Liver (tissue), 3 donors: ENCODE measurements around the gene ETFA.

ENCODE experiments used
- CTCF ChIP-seq: fragments of 150-350 bp; IDR thresholded peaks from 2 replicates; pipeline ENCODE4 v1.5.1; 2017; ENCODE audit warnings: improper control_type of control experiment, low read depth, low read length; ENCODE audit not compliant: missing input control
- FOXA2 ChIP-seq: IDR thresholded peaks from 2 replicates; pipeline ENCODE4 v1.6.1; 2016; ENCODE audit warnings: antibody characterized with exemption
- HNF4G ChIP-seq: IDR thresholded peaks from 2 replicates; pipeline ENCODE4 v1.6.1; 2016; ENCODE audit warnings: antibody characterized with exemption
- JUND ChIP-seq, 2 donors: IDR thresholded peaks; 2 replicates each; pipeline ENCODE4 v1.6.1; 2016; ENCODE audit warnings: antibody characterized with exemption in 2 of 2
- REST ChIP-seq: IDR thresholded peaks from 2 replicates; pipeline ENCODE4 v1.6.1; 2016; ENCODE audit warnings: antibody characterized with exemption, mild to moderate bottlenecking
- SP1 ChIP-seq: IDR thresholded peaks from 2 replicates; pipeline ENCODE4 v1.6.1; 2018; ENCODE audit warnings: antibody characterized with exemption, mild to moderate bottlenecking
- TAF1 ChIP-seq: conservative IDR thresholded peaks from 2 replicates; pipeline ENCODE4 v1.6.1; 2016; ENCODE audit warnings: antibody characterized with exemption, mild to moderate bottlenecking
- TF ChIP-seq, protein P1 (sequence below): IDR thresholded peaks from 2 replicates; pipeline ENCODE4 v1.6.1; 2016; ENCODE audit warnings: antibody characterized with exemption
- donor health status: healthy.
- donor health status: healthy.

DNA sequence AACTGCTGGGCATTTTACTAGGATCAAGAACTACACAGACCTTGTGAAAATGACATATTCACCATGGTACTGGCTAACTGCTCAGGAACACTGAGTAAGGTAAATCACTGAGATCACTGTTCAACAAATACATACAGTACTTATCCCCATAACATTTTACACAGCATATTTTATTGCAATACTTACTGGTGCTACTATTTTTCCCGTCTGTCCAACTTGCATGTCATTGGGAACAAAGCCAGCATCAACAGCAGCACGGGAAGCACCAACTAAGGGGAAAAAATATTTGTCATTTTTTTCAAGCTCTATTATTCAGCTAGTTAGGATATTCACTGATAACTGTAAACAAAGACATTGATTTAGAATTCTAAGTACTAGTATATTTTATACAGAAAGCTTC lies 37.0 kb downstream of the ETFA start:
- TF ChIP-seq HNF4G (no peak), TAF1 (no peak), CTCF (no peak), REST (no peak), JUND (IDR thresholded peaks at IDR 0.05) (no peak), SP1 (no peak), FOXA2 (no peak)
- TF ChIP-seq, protein P1, sequence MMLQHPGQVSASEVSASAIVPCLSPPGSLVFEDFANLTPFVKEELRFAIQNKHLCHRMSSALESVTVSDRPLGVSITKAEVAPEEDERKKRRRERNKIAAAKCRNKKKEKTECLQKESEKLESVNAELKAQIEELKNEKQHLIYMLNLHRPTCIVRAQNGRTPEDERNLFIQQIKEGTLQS: no peak
